Hepatocyte (in vitro differentiated cells): ENCODE data around the gene MRPL57. TPM values are rescaled to one million over a fixed set of nuclear protein-coding genes. Genes with fewer than 3 reads are reported as not detected.
A peak's percentile ranks its signal among the peaks of the same experiment; 100 is the strongest.

Experiments
- DNase-seq: peaks from one replicate; pipeline ENCODE4 v3.0.0-alpha.2; 2016; ENCODE audit warnings: low spot score
- H2AFZ ChIP-seq: fragments of 200-600 bp; sonication (generic); 2 replicates; pipeline ENCODE4 v1.6.0; 2016; ENCODE audit warnings: antibody characterized with exemption, mild to moderate bottlenecking
- H3K27ac ChIP-seq: fragments of 200-600 bp; sonication (generic); 2 replicates; pipeline ENCODE4 v1.5.1; 2016; ENCODE audit warnings: mild to moderate bottlenecking
- H3K27me3 ChIP-seq: fragments of 200-600 bp; sonication (generic); 2 replicates; pipeline ENCODE4 v1.6.1; 2016
- H3K36me3 ChIP-seq: fragments of 200-600 bp; sonication (generic); replicated peaks from 2 replicates; pipeline ENCODE4 v1.5.1; 2016; ENCODE audit warnings: low read depth; ENCODE audit not compliant: insufficient read depth
- H3K4me1 ChIP-seq: fragments of 200-600 bp; sonication (generic); 2 replicates; pipeline ENCODE4 v1.5.1; 2016; ENCODE audit warnings: mild to moderate bottlenecking, moderate library complexity; ENCODE audit not compliant: insufficient read depth
- H3K4me2 ChIP-seq: fragments of 200-600 bp; sonication (generic); 2 replicates; pipeline ENCODE4 v1.6.0; 2016
- H3K4me3 ChIP-seq: fragments of 200-600 bp; sonication (generic); 2 replicates; pipeline ENCODE4 v1.5.1; 2016; ENCODE audit warnings: mild to moderate bottlenecking
- H3K79me2 ChIP-seq: fragments of 200-600 bp; sonication (generic); 2 replicates; pipeline ENCODE4 v1.6.0; 2017; ENCODE audit warnings: mild to moderate bottlenecking
- H3K9me2 ChIP-seq: fragments of 200-600 bp; sonication (generic); replicated peaks from 2 replicates; pipeline ENCODE4 v1.6.0; 2017; ENCODE audit warnings: mild to moderate bottlenecking; ENCODE audit not compliant: insufficient read depth
- H3K9me3 ChIP-seq: fragments of 200-600 bp; sonication (generic); 2 replicates; pipeline ENCODE4 v1.5.1; 2016; ENCODE audit warnings: low read depth, mild to moderate bottlenecking
- H4K20me1 ChIP-seq: fragments of 200-600 bp; sonication (generic); 2 replicates; pipeline ENCODE4 v1.6.0; 2016; ENCODE audit warnings: mild to moderate bottlenecking; ENCODE audit not compliant: insufficient read depth, poor library complexity, severe bottlenecking
- EZH2 ChIP-seq: fragments of 200-600 bp; sonication (generic); IDR thresholded peaks from 2 replicates; pipeline ENCODE4 v1.6.1; 2016; ENCODE audit warnings: antibody characterized with exemption, mild to moderate bottlenecking, borderline replicate concordance
- EZH2phosphoT487 ChIP-seq: fragments of 200-600 bp; sonication (generic); IDR thresholded peaks from one replicate; pipeline ENCODE4 v1.6.1; 2018; ENCODE audit warnings: antibody characterized with exemption, mild to moderate bottlenecking, low read depth, moderate library complexity; ENCODE audit not compliant: unreplicated experiment, severe bottlenecking
- WGBS: methylation state at CpG from one replicate; pipeline ENCODE4 v1.1.6; 2016; ENCODE audit warnings: low lambda C conversion rate; ENCODE audit errors: missing lambda C conversion rate; 5-methylcytosine and 5-hydroxymethylcytosine counted together
- polyA plus RNA-seq: library from polyadenylated mRNA; unstranded; fragments of >200 nt; fragmentation: Nextera tagmentation; extraction: Ambion mirVana; gene quantifications from 2 replicates; pipeline ENCODE4 v1.2.1, GENCODE V29; 2016
- total RNA-seq: library from RNA; depleted of rRNA; stranded (reverse); fragments of >200 nt; gene quantifications from 2 replicates; pipeline ENCODE4 v1.2.3, GENCODE V29; 2014
- TF ChIP-seq, protein P1 (sequence below): fragments of 200-600 bp; sonication (generic); IDR thresholded peaks from 2 replicates; pipeline ENCODE4 v1.5.1; 2016; ENCODE audit warnings: antibody characterized with exemption, mild to moderate bottlenecking; ENCODE audit not compliant: poor library complexity

MRPL57 gene
- total RNA-seq, result 25.1 and 26.6 TPM in 2 replicates
- polyA plus RNA-seq, result 54.1 and 57.1 TPM in 2 replicates

DNA sequence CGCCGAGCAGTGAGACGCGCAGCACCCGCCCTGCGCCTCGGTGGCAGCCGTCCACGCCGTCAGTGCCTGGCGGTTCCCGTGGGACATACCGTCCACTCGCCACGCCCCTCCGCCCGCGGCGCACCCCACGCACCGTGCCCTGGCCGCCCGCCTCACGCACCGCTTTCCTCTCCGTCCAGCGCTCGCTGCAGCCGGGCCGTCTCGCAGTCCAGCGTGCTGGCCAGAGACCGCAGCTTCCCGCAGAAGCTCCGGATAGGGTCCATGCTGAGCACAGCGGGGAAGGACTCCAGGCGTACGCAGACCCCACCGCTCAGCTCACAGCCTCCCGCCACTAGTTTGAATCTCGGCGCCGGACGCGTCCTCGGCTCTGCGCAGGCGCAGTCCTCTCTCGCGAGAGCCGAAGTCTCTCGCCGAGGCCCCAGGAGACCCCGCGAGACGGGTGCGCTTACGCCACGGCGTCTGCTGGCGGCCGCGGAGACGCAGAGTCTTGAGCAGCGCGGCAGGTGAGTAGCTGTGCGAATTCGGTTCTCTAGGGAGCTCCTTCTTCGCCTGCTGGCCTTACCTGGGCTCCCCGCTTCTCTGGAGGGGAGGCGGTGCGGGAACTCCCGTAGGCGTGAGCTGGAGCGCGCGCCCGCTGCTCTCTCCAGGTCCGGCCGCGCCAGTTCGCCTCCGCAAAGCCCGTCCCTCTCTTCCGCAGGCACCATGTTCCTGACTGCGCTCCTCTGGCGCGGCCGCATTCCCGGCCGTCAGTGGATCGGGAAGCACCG lies at the start of gene MRPL57, which contains the start of gene SKA3:
TSS of gene MRPL57 (plus strand) at position 444 of the 767 bp plus-strand sequence. CDS start at position 703, 259 bp downstream.
TSS of gene SKA3 (minus strand) at position 338 of the 767 bp plus-strand sequence. CDS start at position 263, 75 bp downstream.
- no peaks in the 10 kb centered on the region for H3K36me3 ChIP-seq
- peaks cover 11% of the 10 kb centered on the region for H3K4me1 ChIP-seq
- H3K79me2 ChIP-seq, result peaks cover 39% of the 10 kb centered on the region
- peak within 1 kb of the TSS; percentile 84 for H2AFZ ChIP-seq
- H3K27ac ChIP-seq, result peak within 1 kb of the TSS; percentile 97
- no peaks in the 10 kb centered on the region for H3K9me3 ChIP-seq
- no peaks in the 10 kb centered on the region for H3K9me2 ChIP-seq
- H3K27me3 ChIP-seq, result no peaks in the 10 kb centered on the region
- WGBS, result under 1% methylated on average over 86 of the region's 93 CpGs
- DNase-seq, result peak; percentile 97
- H3K4me3 ChIP-seq, result peak within 1 kb of the TSS; percentile 68
- TF ChIP-seq, protein P1, sequence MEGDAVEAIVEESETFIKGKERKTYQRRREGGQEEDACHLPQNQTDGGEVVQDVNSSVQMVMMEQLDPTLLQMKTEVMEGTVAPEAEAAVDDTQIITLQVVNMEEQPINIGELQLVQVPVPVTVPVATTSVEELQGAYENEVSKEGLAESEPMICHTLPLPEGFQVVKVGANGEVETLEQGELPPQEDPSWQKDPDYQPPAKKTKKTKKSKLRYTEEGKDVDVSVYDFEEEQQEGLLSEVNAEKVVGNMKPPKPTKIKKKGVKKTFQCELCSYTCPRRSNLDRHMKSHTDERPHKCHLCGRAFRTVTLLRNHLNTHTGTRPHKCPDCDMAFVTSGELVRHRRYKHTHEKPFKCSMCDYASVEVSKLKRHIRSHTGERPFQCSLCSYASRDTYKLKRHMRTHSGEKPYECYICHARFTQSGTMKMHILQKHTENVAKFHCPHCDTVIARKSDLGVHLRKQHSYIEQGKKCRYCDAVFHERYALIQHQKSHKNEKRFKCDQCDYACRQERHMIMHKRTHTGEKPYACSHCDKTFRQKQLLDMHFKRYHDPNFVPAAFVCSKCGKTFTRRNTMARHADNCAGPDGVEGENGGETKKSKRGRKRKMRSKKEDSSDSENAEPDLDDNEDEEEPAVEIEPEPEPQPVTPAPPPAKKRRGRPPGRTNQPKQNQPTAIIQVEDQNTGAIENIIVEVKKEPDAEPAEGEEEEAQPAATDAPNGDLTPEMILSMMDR, result no peak
- TF ChIP-seq EZH2phosphoT487, result no peak
- peak within 1 kb of the TSS; percentile 82 for H3K4me2 ChIP-seq
- H4K20me1 ChIP-seq, result no peaks in the 10 kb centered on the region

DNA sequence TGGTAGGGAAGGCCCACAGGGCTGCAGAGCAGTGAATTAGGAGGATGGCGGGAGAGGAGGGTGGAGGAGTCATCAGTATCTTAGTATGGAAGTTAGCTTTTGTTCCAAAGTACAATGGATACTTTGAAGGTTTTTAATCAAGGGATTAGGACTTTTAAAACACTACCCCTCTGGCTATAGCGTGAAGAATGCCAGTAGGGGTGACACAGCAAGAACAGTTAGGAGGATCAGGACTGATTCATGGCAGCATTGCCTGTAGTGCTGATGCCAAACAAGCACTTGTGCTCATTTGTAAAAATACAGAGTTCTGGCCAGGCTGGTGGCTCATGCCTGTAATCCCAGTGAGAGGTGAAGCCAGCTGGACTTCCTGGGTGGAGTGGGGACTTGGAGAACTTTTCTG lies 46.3 kb upstream of the MRPL57 start:
- no peak overlapping the region for H3K4me3 ChIP-seq
- H4K20me1 ChIP-seq, result no peaks in the 10 kb centered on the region
- no peaks in the 10 kb centered on the region for H3K36me3 ChIP-seq
- TF ChIP-seq EZH2phosphoT487, result no peak
- no peak for TF ChIP-seq EZH2
- TF ChIP-seq, protein P1, result no peak
- no peaks in the 10 kb centered on the region for H3K9me3 ChIP-seq
- no peak overlapping the region for H2AFZ ChIP-seq
- no peak overlapping the region for H3K4me2 ChIP-seq
- H3K27ac ChIP-seq, result no peak overlapping the region
- no peak for DNase-seq
- no peaks in the 10 kb centered on the region for H3K9me2 ChIP-seq
- H3K4me1 ChIP-seq, result no peaks in the 10 kb centered on the region
- WGBS, result 82% methylated on average over 2 of the region's 2 CpGs
- H3K79me2 ChIP-seq, result no peaks in the 10 kb centered on the region
- no peaks in the 10 kb centered on the region for H3K27me3 ChIP-seq

DNA sequence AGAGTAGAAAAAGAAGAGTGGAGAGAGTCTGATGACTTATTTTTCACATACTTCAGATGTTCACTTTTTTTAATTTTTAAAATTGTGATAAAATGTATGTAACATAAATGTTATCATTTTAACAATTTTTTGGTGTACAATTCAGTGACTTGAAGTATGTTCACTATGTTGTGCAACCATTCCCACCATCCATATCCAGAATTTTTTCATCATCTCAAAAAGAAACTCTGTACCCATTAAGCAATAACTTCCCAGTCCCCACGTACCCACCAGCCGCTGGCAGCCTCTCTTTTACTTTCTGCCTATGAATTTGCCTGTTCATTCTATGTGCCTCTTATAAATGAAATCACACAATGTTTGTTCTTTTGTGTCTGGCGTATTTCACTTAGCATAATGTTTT lies 43.4 kb upstream of the MRPL57 start:
- Histone ChIP-seq H3K27me3 (no peaks in the 10 kb centered on the region), H2AFZ (no peak overlapping the region), H3K9me3 (no peaks in the 10 kb centered on the region), H3K4me1 (no peaks in the 10 kb centered on the region), H3K4me2 (no peak overlapping the region), H3K79me2 (no peaks in the 10 kb centered on the region), H3K27ac (no peak overlapping the region), H3K36me3 (no peaks in the 10 kb centered on the region), H3K9me2 (no peaks in the 10 kb centered on the region), H4K20me1 (no peaks in the 10 kb centered on the region), H3K4me3 (no peak overlapping the region)
- DNase-seq, result no peak
- 88% methylated on average over 3 of the region's 3 CpGs for WGBS
- TF ChIP-seq EZH2phosphoT487, result no peak
- TF ChIP-seq EZH2, result no peak
- TF ChIP-seq, protein P1, result no peak
